Activated CD4-positive, alpha-beta T cell treated with anti-CD3 and anti-CD28 coated beads for 24 hours (primary cell): Measurements from ENCODE around the gene SPTY2D1.
"Not testable (repeated sequence)": the region's sequence is repeated elsewhere in the genome, so short reads cannot be mapped to it uniquely, and the experiment has no call there.

Experiments
- DNase-seq, 2 donors: peaks; one replicate each; pipeline ENCODE4 v3.0.0-alpha.2; 2020; ENCODE audit warnings: low read depth in 2 of 2

SPTY2D1 gene, protein sequence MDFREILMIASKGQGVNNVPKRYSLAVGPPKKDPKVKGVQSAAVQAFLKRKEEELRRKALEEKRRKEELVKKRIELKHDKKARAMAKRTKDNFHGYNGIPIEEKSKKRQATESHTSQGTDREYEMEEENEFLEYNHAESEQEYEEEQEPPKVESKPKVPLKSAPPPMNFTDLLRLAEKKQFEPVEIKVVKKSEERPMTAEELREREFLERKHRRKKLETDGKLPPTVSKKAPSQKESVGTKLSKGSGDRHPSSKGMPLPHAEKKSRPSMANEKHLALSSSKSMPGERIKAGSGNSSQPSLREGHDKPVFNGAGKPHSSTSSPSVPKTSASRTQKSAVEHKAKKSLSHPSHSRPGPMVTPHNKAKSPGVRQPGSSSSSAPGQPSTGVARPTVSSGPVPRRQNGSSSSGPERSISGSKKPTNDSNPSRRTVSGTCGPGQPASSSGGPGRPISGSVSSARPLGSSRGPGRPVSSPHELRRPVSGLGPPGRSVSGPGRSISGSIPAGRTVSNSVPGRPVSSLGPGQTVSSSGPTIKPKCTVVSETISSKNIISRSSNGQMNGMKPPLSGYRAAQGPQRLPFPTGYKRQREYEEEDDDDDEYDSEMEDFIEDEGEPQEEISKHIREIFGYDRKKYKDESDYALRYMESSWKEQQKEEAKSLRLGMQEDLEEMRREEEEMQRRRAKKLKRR

DNA sequence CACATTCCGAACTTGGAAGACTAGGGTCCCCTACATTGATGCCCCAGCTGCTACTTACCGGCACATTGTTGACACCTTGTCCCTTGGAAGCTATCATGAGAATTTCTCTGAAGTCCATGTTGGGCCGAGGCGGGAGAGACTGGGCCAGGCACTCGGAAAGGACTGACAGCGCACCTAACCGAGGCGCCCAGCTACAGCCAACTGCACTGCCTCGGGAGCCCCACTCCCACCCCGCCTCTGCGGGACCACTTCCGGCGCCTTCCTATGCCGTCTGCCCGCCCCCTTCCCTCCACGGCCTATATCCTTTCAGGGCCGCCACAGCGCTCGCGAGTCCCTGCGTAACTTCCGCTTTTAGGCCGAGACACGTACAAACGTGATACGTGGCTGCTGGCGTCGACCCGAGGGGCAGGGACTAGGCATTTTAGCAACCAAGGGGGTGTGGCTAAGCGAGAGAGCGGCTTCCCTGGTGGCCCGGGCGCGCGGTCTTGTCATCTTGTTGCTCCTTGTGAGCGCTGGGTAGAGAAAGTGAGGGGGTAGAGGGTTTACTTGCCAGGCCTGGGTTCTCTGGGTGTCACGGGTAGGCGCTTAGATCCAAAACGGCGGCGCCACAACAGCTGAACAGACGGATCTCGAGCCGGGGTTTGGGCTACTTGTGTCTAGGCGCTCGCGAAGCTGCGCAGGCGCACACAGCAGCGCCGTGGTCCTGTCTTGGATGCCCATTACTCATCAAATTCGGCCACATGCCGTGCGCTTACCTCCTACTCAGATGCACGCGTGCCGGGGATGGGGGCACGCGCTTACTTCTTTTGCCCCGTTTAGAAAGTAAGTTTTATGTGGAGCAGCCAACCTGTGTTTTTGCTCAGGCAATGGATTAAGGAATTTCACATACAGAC is at the start of gene SPTY2D1:
Gene SPTY2D1, minus strand, starts transcription at position 203 of the 893 bp plus-strand sequence. Its CDS starts 85 bp downstream, at position 118.
- DNase-seq, result peak; percentile 91 to 92

DNA sequence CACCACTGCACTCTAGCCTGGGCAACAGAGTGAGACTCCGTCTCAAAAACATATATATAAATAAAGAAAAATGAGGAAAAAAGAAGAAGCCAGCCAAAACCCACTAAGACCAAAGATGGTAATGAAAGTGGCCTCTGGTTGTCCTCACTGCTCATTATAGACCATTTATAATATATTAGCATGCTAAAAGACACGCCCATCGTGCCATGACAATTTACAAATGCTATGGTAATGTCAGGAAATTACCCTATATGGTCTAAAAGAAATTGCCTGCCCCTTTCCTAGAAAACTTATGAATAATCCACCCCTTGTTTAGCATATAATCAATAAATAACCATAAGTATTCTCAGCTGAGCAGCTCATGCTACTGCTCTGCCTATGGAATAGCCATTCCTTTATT is 48.3 kb upstream of the SPTY2D1 start:
- no peak for DNase-seq

DNA sequence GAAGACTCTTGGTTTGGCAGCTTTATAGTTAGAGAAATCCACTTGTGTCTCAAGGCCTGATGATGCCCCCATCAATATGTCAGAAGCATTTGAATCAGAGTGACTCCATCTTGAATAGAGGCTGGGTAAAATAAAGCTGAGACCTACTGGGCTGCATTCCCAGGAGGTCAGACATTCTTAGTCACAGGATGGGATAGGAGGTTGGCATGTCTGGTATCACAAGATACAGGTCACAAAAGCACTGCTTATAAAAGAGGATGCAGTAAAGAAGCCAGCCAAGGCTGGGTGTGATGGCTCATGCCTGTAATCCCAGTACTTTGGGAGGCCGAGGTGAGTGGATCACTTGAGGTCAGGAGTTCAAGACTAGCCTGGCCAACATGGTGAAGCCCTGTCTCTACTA is 47.8 kb upstream of the SPTY2D1 start:
- DNase-seq, result not testable (repeated sequence)

DNA sequence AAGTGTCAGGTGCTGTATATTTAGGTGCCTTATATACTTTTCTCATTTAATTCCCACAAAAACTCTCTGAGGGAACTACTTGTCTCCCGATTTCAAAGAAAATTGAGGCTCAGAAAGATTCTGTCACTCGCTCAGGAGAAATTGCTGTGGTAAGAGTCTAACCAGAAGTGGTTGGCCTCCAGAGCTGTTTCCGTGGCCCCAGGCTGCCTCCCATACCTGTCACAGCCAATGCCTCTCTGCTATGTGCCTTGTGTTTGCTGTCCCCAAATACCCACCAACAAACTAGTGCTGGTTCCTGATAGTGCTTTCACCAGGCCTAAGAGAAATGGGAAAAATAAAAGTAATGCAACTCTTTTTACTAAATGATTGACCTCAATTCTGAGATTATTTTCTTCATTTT is 43.4 kb upstream of the SPTY2D1 start:
- no peak for DNase-seq

DNA sequence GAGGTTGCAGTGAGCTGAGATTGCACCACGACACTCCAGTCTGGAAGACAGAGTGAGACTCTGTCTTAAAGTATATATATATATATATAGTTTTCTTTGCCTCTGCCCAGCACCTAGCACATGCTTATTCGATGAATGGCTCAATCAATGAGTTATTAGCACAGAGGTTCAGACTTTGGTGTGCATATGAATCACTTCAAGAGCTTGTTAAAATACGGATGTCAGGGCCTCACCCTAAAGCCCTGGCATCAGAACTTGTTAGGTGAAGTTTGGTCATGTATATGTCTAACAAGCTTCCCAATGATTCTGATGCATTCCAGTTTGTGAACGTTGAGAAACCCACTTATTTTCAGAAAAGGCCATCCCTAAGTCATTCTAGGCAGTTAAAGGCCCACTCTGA is 42.7 kb upstream of the SPTY2D1 start:
- no peak for DNase-seq

DNA sequence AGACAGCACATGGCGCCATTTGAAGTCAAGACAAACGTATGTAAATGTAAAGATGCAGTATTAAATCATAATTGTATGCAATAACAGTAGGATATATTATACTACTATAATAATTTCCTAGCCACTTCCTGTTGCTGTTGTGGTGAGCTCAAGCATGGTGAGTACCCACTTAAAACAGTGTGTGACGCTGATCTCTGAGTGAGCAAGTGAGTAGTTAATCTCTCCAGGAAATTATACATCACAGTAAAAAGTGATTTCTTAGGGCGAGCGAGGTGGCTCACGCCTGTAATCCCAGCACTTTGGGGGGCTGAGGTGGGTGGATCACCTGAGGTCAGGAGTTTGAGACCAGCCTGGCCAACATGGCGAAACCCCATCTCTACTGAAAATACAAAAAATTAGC is 38.1 kb upstream of the SPTY2D1 start:
- DNase-seq, result peak in 1 of 2 donors; percentile 23

DNA sequence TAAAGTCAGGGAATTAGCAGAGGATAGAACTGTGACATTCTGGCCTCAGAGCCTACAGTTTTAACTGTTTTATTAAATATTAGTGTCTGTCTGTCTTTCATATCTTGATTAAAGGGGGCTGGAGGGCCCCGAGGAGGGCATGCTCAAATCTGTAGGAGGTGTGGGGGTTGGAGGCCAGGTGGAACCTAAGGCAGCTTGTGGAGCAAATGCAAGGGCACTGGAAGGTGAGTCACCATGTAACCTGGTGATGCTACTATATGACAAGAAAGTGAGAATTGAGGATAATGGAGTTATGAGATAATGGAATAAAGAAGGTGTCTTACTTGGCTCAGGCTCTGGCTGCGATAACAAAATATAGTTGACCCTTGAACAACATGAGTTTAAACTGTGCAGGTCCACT is 37.1 kb upstream of the SPTY2D1 start:
- no peak for DNase-seq

DNA sequence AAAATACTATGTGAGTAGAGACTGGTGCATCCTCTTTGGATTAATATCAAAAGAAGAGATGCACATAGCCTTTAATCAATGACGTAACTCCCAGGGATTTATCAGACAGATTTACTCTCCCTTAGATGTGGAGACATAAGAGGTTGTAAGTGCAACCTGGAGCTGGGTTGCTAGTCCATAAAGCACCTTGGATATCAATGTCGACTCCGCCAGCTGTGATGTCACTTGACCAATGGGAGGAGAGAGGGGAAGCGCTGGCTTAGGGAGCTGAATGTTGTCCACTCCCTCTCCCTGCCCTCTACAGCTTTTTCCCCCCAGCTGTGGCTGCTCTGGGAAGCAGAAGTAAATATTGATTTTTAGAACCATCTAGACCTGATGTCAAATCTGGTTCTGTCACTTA is 35.6 kb upstream of the SPTY2D1 start:
- no peak for DNase-seq

DNA sequence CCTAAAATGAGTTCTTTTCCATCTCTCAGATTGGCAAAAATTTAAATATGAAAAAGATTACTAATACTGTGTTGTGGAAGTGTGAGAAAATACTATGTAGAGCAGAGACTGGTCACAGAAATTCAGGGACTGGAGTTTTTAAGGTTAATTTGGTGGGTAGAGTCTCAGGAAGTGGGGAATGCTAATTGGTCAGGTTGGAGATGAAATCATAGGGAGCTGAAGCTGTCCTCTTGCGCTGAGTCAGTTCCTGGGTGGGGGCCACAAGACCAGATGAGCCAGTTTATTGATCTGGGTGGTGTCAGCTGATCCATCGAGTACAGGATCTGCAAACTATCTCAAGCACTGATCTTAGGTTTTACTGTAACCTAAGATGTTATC is 35.1 kb upstream of the SPTY2D1 start:
- peak in 1 of 2 donors; percentile 9 for DNase-seq

DNA sequence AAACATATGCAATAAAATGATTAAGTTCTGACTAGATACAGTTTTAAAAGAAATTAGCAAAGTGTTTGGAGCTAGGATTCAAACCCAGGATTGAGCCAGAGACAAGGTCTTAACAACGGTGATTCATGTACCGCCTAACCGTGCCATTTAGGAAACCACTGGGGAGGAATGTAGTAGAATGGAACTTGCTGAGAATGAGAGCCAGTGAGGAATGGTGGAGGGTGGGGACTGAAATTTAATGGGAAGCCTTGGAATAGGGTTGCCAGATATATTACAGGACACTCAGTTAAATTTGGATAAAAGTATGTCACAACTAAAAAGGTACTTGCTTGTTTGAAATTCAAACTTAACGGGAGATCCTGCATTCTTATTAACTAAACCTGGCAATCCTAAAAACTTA is 34.0 kb upstream of the SPTY2D1 start:
- DNase-seq, result no peak

DNA sequence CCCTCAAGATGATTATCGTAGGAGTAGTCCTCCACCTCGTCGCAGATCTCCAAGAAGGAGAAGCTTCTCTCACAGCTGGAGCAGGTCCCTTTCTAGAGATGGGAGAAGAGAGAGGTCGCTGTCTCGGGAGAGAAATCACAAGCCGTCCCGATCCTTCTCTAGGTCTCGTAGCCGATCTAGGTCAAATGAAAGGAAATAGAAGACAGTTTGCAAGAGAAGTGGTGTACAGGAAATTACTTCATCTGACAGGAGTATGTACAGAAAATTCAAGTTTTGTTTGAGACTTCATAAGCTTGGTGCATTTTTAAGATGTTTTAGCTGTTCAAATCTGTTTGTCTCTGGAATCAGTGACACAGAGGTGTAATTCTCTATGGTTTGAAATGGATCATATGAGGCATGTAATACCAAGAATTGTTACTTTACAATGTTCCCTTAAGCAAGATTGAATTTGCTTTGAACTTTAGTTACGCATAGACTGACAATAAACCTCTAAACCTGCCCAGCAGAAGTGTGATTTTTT is 31.3 kb upstream of the SPTY2D1 start:
- not testable (repeated sequence) for DNase-seq

DNA sequence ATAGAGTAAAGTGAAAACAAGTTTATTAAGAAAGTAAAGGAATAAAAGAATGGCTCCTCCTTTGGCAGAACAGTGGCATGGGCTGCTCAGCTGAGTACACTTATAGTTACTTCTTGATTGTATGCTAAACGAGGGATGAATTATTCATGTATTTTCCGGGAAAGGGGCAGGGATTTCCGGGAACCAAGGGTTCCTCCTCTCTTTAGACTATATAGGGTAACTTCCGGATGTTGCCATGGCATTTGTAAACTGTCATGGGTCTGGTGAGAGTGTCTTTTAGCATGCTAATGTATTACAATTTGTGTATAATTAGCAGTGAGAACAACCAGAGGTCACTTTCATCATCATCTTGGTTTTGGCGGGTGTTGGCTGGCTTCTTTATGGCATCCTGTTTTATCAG is 23.5 kb upstream of the SPTY2D1 start:
- no peak for DNase-seq

DNA sequence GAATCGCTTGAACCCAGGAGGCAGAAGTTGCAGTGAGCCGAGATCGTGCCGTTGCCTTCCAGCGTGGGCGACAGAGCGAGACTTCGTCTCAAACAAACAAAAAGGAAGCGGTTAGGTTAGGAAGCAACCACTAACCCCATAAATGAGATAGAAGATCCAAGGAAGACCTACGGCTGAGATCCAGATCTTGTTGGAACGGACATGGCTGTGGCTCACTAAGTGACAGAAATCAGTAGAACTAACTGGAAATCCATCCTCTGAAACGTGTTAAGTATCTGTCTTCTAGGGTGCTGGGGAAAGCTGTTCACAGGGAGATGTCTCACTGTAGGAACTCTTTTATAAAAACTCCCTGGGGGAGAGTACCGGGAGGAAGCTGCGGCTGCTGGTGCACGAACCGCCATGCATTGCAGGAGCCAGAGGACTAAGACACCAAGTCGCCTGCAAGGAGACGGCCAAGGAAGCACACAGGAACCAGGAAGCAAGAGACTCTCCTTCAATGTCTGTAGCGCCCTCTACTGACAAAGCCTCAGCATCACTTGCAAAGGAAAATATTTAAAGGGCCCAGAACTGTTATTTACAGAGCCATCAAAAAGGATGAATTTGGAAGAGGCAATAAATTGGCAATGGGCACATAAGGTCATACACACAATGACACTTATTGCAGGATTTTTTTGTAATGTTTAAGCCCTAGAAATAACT is 16.9 kb upstream of the SPTY2D1 start:
- no peak for DNase-seq

DNA sequence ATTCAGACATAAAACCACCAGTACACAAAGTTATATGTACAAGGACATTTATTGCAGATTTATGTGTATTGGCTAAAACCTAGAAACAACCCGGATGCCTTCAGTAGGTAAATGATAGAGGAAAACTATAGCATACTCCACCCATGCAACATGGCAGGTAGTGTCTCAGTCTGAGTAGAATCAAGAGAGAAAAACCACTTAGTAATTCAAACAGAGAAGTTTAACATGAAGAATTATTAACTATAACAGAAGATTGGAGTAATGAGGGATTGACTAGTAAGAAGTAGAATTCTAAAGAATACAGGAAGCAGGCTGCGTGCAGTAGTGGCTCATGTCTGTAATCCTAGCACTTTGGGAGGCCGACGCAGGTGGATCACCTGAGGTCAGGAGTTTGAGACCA is 16.2 kb upstream of the SPTY2D1 start:
- no peak for DNase-seq

DNA sequence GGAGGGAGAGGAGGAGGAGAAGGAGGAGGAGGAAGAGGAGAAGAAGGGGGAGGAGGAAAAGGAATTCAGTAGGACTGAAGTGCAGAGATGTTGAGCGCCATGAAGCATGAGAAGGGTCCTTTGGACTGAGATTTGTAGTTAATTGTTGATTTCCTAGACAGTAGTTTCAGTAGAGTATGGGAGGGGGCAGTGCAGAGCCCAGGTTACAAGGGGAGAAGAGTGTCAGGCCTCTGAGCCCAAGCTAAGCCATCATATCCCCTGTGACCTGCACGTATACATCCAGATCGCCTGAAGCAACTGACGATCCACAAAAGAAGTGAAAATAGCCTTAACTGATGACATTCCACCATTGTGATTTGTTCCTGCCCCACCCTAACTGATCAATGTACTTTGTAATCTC is 8.9 kb upstream of the SPTY2D1 start:
- DNase-seq, result not testable (repeated sequence)

DNA sequence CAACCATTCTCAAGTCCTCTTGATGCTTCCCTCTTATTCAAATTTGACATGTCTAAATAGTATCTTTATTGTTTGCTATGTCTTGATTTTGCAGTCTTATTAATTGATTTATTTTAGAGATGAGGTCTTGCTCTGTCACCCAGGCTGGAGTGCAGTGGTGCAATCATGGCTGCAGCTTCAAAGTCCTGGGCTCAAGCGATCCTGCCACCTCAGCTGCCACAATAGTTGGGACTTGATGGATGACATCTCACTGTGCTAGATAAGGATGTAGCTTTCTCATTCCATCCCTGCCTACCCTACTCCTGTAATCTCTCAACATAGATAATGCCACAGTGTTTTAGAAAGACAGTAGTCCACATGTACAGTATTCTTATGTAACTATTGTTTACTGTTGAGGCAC is 7.5 kb upstream of the SPTY2D1 start:
- no peak for DNase-seq

DNA sequence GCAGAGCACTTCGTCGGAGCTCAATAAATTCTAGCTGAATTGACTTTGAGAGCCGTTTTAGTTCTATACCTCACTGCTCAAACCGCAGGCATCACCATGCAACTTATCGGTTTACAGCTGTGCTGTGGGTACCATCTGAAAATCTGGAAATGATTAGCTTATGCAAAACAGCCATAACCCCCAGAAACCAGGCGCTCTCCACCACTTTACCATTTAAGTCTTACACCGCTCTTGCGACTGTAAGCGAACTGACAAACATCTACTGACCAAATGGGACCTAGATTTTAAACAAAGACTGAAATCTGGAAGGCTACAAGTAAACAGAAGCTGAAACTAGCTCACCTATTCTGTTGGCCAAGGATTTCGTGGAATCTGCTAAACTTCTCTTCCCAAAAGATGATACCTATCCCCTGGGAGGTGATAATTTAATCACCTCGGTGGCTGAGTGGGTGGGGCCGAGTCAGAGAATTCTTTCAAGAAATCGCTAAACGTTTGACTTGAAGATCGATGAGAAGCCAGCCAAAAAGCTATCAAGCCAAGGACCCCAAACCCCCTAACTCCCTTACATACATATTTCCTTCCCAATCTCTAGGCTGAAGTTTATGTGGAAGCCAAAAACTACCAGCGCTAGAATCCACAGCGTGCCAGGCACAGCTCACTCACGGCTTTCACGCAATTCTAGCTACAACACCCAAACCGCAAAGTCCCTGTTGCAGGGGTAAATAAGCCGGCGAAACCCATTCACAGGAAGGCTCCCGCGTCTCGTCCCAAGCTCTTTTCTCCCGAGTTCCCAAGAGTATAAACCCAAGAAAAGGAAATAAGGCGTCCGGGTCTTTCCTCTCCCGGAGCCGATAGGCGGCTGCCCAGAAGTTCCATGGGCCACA is 644 bp downstream of the SPTY2D1 start:
- no peak for DNase-seq

DNA sequence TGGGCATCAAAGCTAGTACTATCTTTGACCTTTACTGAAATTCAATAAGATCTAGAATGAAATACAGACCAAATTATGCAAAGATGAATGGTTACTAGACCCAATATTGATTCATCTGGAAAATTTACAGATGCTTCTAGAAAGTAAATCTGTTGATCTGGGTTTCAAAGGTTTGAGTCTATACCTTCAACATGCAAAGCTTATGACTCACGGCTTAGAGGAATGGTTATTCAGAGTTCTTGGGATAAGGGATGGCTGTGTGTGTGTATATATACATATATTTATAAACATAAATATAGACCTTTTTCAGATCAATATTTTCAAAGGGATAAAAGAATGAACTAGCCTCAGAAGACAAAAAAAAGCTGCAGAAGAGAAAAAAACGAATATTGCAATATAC is 1.3 kb downstream of the SPTY2D1 start:
- no peak for DNase-seq

DNA sequence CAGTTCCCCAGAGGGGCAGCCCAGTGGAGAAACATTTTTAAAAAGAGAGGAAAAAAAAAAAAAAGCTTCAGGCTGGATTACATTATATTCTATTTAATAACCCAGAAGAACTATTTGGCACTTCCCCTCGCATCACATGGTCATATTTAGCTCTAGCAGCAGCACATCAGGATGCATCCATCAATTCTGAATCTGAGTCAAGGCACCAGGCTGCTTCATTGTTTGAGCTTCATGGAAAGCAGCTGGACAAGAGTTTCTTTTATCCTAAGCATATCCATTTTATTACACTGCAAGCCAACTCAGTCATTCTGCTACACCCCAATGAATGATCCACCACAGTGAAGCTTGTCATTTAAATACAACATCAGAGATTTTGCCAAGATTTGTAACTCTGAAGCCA is 10.0 kb downstream of the SPTY2D1 start:
- DNase-seq, result no peak

DNA sequence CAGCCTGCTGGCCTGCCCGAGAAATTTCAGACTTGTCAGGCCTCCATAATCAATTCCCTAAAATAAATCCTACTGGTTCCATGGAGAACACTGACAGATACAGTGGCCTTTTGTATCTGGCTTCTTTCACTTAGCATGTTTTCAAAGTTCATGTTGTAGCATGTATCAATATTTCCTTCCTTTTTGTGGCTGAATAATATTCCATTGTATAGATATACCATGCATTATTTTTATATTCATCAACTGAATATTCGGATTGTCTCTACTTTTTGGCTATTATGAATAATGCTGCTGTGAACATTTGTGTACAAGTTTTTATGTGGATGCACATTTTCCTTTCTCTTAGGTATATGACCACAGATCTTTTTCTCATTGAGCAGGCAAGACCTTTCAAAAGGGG is 10.4 kb downstream of the SPTY2D1 start:
- DNase-seq, result no peak
